Measurements from ENCODE around the gene CFAP97.
"Not testable (repeated sequence)": the region's sequence is repeated elsewhere in the genome, so short reads cannot be mapped to it uniquely, and the experiment has no call there.

Gene CFAP97

GRCh38 chr4:185203486-185204237 lies at the start of gene CFAP97:
Gene CFAP97, minus strand, starts transcription at chr4:185204000. Its CDS starts 12,804 bp downstream, at chr4:185191196.
- DNase-seq, result peak; percentile 22 to 93 (median 85)

DNA sequence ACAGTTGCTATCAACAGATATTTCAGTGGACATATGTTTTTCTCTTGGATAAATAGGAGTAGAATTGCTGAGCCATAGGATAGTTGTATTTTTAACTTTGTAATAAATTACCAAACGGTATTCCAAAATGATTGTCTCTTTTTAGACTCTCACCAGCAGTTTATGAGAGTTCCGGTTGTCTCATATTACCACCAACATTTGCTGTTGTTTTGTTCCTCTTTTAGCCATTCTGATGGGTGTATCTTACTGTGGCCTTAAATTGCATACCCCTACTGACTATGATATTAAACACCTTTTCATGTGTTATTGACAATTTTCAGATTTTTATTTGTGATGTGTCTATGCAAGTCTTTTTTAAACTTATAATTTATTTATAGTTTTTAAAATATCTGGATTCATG lies 45.3 kb upstream of the CFAP97 start:
- no peak for DNase-seq

DNA sequence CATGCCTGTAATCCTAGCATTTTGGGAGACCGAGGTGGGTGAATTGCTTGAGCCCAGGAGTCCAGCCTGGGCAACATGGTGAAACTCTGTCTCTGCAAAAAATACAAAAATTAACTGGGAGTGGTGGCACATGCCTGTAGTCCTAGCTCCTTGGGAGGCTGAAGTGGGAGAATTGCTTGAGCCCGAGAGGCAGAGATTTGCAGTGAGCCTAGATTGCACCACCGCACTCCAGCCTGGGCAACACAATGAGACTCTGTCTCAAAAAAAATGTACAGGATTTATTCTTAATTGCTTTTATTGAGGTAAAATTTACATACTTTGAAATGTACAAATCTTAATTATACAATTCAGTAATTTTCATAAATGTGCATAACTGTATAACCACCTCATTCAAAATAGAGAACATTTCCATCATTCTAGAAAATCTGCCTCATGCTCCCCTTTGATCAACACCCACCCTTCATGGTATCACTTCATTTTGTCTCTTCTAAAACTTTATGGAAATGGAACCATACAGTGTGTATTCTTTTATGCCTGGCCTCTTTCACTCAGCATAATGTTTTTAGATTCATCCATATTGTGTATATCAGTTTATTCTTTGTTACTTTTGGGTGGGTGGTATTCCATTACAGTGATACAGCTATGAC lies 44.7 kb upstream of the CFAP97 start:
- no peak for DNase-seq

DNA sequence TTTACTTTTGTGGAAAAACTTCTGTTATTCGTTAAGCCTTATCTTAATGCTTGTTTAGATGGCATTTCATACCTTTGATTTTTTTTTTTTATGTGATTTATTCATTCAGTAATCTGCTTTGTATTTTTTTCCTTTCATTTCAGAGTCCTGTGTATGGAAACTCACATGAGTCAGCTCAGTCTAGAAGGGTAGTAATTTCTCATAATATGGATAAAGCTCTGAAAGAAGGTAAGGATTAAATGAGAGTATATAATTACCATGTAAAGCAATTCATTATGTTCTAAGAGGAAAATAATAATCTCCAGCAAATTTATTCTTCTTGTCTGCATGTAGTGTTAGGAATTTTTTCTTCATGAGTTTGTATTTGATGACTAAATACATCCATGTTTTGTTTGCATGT lies 43.4 kb upstream of the CFAP97 start:
- DNase-seq, result no peak

DNA sequence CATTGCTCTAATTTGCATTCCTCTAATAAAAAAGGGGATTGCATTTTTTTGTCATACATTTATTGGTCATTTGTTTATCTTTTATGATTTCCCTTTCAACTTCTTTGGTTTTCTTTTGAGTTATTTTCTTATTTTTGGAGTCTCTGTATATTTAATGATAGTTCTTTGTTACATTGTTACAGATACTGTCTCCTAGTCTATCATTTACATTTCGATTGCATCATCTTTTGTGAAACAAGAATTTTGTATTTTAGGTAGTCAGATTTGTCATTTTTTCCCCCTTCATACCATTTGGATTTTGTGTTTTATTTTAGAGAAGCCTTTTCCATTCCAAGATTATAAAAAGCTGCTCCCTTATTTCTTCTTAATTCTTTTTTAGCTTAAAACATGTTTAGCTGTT lies 42.7 kb upstream of the CFAP97 start:
- DNase-seq, result no peak

DNA sequence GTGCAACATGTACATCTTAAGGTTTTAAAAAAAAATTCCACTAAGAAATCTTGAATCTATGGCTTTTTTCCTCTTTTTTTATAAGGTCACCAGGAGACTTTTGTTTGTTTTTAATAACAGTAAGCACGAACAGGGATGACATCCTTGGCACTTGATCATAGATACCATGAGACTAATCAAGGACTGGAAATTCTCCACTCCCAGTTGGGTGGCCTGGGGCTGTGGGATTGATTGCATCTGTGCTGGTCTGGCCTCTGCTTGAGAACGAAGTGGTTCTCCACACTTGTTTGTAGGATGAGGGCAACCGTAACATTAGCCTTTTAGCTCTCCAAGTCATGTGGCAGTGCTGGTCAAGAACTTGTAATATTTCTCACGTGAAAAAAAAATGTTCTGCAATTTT lies 41.0 kb upstream of the CFAP97 start:
- no peak for DNase-seq

DNA sequence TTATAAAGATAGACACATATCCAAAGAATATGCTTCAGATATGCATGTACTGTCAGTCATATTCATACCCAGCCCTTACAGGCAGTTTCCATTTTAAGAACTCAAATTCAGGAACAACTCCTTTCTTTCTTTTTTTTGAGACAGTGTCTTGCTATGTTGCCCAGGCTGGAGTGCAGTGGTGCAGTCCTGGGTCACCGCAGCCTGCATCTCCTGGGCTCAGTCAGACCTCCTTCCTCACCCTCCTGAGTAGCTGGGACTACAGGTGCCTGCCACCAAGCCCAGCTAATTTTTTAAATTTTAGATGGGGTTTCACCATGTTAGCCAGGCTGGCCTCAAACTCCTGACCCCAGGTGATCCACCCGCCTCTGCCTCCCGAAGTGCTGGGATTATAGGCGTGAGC lies 40.1 kb upstream of the CFAP97 start:
- DNase-seq, result no peak

- DNase-seq, result no peak
These were observed 39.1 kb upstream of the CFAP97 start for GRCh38 chr4:185242749-185243533.

DNA sequence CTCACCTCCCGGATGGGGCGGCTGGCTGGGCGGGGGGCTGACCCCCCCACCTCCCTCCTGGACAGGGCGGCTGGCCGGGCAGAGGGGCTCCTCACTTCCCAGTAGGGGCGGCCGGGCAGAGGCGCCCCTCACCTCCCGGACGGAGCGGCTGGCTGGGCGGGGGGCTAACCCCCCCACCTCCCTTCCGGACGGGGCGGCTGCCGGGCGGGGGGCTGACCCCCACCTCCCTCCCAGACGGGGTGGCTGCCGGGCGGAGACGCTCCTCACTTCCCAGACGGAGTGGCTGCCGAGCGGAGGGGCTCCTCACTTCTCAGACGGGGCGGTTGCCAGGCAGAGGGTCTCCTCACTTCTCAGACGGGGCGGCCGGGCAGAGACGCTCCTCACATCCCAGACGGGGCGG lies 36.7 kb upstream of the CFAP97 start:
- DNase-seq, result not testable (repeated sequence)

GRCh38 chr4:185238750-185239149 lies 35.0 kb upstream of the CFAP97 start:
- no peak for DNase-seq

DNA sequence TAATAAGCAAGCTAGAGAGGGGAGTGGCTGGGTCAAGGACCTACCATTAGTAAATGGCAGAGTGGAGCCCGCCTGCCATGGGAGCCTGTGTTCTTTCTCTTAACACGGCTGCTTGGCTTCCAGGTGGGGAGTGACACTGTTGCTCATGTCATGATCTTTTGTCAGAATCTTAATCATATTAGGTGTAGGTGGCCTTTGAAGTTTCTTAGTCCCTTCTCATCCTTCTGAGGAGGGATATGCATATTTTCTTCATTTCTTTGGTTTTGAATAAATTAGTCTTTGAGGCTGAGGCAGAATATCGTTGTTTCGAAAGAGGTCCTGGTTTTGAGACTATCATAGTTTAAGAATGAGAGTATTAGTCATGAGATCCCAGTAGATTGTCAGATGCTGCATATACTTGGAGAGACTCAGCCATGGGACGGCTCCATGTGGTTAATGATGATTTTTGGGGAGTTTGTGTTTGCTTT lies 34.4 kb upstream of the CFAP97 start:
- no peak for DNase-seq

DNA sequence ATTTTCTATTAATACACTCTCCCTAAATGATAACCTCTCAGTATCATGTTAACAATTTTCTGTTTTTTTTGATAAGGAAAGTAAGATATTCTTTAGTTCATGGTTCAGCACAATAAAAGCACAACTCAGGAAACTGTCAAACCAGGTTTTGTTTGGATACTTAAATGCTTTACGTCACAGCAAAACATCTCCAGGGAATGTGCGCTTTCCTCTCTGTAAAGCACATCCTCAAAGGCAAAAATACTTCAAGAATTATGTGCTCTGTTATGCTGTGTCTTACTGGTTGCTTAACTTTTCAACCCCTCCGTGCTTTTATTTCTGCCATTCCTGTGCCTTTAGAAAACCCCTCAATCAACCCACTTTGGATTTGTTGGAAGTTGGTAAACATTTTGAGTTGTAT lies 33.4 kb upstream of the CFAP97 start:
- no peak for DNase-seq

DNA sequence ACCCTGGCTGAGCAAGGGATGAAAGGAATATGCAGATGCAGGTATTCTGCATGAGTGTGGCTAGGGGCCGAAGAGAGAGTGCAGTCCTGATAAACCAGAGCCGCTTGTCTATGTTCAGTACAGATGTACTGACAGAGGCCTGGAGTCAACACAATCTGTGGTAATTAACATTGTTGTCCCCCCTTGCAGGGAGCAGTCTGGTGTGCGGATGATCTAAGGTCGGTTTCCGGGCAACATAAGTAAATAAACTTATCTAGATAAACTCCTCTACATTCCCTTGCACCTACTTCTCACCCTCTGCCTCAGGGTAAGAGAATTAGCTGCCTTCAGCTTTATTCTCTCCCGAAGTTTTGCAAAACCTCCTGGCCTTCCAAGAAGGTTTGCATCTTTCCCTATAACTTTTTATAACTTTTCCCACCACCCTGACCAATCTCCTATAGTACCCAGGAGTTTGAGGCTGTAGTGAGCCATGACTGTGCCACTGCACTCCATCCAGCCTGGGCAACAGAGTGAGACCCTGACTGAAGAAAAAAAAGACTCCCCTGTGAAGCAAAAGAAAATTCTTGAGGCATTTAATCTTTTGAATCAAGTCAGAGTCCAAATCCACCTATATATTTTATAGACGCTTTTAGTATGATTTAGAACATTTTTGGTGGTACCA lies 32.2 kb upstream of the CFAP97 start:
- no peak for DNase-seq

DNA sequence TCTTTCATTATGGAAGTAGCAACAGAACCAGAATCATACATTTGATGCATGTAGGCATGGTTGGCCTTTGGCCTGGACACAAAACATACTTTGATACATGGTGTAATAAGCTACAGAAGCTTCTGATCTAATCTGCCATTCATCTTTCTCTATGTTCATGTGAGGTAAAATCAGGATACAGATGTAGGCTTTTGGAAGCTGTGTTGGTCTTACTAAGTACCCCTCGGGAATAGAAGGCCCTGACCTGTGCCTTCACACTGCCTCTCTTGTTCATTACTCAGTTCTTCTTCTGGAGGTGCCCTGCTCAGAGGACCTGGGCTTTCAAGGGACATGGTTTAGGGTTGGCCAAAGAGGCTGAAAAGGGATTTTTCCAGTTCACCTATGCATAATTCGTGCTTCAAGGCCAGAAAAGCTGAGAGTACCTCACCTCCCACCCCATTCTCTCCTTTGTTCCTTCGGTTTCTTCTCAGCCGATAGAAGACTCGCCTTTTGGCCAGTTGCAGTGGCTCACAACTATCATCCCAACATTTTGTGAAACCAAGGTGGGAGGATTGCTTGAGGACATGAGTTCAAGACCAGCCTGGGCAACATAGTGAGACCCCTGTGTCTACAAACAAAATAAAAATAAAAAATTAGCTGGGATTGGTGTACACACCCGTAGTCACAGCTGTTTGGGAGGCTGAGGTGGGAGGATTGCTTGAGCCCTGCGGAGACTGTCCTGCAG lies 31.5 kb upstream of the CFAP97 start:
- DNase-seq, result no peak

GRCh38 chr4:185232370-185232769 lies 28.6 kb upstream of the CFAP97 start:
- DNase-seq, result no peak

DNA sequence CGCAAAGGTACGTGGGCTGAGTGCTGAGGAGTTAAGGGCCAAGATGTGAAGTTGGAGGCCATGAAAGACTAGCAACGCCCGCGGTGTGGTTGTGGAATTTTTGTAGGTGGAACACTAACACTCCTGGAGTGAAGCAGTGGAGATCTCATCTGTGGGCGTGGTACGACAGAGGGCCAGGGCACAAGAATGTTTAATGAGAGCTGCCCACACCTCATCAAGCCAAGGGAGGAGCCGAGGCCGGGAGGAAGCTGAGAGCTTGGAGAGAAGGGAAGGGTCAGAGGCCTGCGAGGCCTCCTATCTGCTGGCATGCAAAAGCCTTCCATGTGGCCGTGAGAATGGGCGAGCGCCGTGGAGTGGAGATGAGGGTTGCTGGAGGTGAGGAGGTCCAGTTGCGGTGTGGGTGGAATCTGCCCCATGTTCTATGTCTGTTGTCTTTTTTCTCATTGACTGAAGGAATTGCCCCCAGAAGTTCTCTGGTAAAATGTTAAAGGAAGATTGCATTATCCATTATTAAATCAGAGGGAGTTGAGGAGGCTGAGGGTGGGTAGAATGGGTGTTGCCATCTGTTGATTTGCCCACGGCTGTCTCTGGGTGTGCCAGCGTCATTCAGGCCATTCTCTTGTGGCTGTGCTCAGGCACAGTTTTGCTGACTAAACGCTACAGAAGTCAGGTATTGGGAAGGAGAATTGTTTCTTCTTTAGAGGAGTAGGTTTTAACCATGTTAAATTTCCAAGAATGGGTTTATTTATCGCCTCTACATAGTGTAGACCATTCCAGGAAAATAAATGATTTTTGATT lies 25.4 kb upstream of the CFAP97 start:
- no peak for DNase-seq

GRCh38 chr4:185227713-185228278 lies 24.0 kb upstream of the CFAP97 start:
- DNase-seq, result no peak

DNA sequence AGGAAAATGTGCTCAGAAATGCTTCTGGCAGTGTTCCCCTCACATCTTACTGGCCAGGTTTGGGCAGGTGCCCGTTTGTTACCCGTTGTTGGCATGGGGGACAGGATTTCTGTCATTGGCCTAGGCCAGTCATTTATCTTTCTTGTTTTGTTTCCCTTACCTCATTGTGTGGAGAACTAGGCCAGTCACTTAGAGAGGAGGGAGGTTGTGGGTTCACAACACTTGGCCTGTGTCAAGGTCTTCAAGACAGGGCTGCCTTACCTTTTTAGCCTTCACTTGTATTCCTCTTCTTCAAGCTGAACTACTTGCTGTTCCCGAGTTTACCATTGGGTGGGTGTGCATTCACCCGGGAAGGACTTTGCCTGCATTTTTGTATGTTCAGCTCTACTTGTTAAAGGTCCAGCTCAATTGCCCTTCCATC lies 23.3 kb upstream of the CFAP97 start:
- DNase-seq, result peak in 1 of 58 donors; percentile 9

- no peak for DNase-seq
These were observed 22.1 kb upstream of the CFAP97 start for GRCh38 chr4:185225940-185226339.

DNA sequence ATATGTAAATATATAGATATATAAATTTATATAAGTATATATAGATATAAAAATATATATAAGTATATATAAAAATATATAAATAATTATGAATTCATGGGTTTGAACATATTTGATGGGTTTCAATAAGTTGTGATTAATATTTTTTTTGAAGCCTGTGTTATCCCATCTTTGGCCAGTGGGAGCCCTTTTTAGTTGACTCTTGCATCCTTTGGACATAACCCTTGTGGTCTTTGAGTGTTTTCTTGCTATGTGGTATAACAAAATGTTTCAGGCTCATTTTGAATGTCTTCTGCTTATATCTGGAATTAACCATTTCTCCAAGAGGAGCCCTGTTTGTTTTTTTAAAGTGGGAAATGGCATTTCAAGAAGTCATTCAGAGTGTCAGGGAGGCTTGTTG lies 20.8 kb upstream of the CFAP97 start:
- no peak for DNase-seq
